Esophagus (tissue), 2 donors: ENCODE measurements around the gene WNK2. TPM values are rescaled to one million over a fixed set of nuclear protein-coding genes. Genes with fewer than 3 reads are reported as not detected.
"Not testable (repeated sequence)": the region's sequence is repeated elsewhere in the genome, so short reads cannot be mapped to it uniquely, and the experiment has no call there.

ENCODE experiments used
- H3K27ac ChIP-seq, 2 donors: one replicate each; pipeline ENCODE4 v1.5.1; 2013; ENCODE audit warnings: low read depth in 2 of 2, mild to moderate bottlenecking in 2 of 2, inconsistent platforms in 1 of 2, low read length in 1 of 2, moderate library complexity in 1 of 2
- H3K27me3 ChIP-seq, 2 donors: one replicate each; pipeline ENCODE4 v1.6.1; 2013; ENCODE audit warnings: low read length in 2 of 2, control low read depth in 1 of 2, mild to moderate bottlenecking in 1 of 2; ENCODE audit not compliant: insufficient read depth in 2 of 2, control insufficient read depth in 1 of 2
- H3K36me3 ChIP-seq, 2 donors: one replicate each; pipeline ENCODE4 v1.6.1; 2013; ENCODE audit warnings: low read length in 1 of 2; ENCODE audit not compliant: control insufficient read depth in 2 of 2, insufficient read depth in 2 of 2
- H3K4me1 ChIP-seq, 2 donors: one replicate each; pipeline ENCODE4 v1.6.1; 2013; ENCODE audit warnings: low read length in 1 of 2; ENCODE audit not compliant: control insufficient read depth in 2 of 2, insufficient read depth in 2 of 2
- H3K4me3 ChIP-seq, 2 donors: one replicate each; pipeline ENCODE4 v1.5.1; 2013; ENCODE audit warnings: low read length in 2 of 2, mild to moderate bottlenecking in 2 of 2, low read depth in 1 of 2, moderate library complexity in 1 of 2
- H3K9me3 ChIP-seq, 2 donors: one replicate each; pipeline ENCODE4 v1.6.1; 2013; ENCODE audit warnings: mild to moderate bottlenecking in 2 of 2, low read depth in 1 of 2, low read length in 1 of 2, moderate library complexity in 1 of 2; ENCODE audit not compliant: control insufficient read depth in 2 of 2, insufficient read depth in 1 of 2
- WGBS, 2 donors: extraction: QIAGEN DNeasy Blood & Tissue Kit; methylation state at CpG; one replicate each; pipeline ENCODE4 v1.1.7; 2013; 5-methylcytosine and 5-hydroxymethylcytosine counted together
- polyA plus RNA-seq, 2 donors: library from polyadenylated mRNA; stranded (reverse); fragments of 200-250 nt; gene quantifications; one replicate each; pipeline ENCODE4 v1.2.3, GENCODE V29; 2013
- donor health status: healthy with polysubstance abuse.
- donor health status: Bipolar disorder and iron deficiency.

WNK2 gene
- polyA plus RNA-seq, 2 donors = 2.1 to 3.4 TPM

DNA sequence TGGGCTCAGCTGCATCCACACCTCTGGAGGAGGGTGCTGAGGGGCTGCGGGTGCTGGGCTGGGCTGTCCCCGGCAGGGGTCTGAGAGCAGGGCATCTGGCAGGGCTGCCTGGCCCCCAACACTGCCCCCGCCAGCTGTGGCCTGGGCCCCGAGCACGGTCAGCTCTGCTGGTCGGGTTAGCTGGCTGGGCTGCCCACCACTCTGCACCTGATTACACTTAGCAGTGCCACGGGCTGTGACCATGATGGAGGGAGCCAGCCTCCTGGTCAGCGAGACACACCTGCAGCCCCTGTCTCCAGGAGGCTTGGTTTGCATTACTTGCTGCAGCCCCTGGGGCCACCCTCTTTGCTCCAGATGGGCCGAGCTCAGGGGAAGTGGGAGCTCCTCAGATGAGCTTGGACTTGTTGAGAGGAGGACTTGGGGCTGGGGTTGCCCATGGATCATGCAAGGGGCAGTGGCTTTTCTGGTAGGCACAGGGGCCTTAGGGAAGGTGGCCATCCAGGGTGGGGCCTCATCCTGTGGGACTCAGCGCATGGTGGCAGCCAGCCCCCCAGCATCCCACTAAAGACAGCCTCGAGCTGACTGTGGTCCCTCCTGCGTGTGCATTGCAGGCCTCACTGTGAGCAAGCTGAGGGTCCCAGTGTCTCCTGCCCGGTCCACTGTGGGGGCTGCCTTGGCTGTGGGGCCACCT, 135.5 kb downstream of the WNK2 start:
- H3K4me1 ChIP-seq = no peaks in the 10 kb centered on the region
- no peaks in the 10 kb centered on the region for H3K27me3 ChIP-seq
- H3K4me3 ChIP-seq = no peak overlapping the region
- H3K27ac ChIP-seq = no peak overlapping the region
- no peaks in the 10 kb centered on the region for H3K36me3 ChIP-seq
- WGBS, 2 donors = 94% methylated on average over 13 of the region's 13 CpGs
- no peaks in the 10 kb centered on the region for H3K9me3 ChIP-seq

DNA sequence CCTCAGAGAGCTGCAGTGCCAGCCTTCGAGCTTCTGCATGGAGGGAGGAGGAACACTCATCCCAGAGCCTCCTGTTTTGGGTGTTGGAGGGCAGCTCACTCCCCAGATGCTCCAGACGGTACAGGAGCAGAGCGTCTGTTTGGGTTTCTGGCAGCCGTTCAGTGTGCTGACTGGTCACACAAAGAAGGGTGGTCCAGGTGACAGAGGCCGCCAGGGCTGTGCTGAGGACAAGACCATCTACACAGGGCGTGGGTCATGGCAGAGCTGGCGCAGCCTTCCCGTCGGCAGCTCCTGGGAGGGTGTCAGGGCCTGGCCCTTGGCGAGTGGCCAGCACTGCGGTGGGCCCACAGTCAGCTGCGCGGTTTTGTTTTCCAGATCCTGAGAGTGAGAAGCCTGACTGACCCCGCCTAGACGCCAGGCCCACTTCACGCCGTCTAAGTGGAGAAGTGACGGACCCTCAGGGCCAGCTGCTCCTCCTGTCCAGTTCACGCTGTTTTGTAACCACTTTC, 136.1 kb downstream of the WNK2 start:
- H3K36me3 ChIP-seq = no peaks in the 10 kb centered on the region
- no peaks in the 10 kb centered on the region for H3K27me3 ChIP-seq
- no peaks in the 10 kb centered on the region for H3K4me1 ChIP-seq
- 76 to 79% methylated on average over 19 of the region's 19 CpGs for WGBS, 2 donors
- no peaks in the 10 kb centered on the region for H3K9me3 ChIP-seq
- H3K27ac ChIP-seq = no peak overlapping the region
- H3K4me3 ChIP-seq = no peak overlapping the region

DNA sequence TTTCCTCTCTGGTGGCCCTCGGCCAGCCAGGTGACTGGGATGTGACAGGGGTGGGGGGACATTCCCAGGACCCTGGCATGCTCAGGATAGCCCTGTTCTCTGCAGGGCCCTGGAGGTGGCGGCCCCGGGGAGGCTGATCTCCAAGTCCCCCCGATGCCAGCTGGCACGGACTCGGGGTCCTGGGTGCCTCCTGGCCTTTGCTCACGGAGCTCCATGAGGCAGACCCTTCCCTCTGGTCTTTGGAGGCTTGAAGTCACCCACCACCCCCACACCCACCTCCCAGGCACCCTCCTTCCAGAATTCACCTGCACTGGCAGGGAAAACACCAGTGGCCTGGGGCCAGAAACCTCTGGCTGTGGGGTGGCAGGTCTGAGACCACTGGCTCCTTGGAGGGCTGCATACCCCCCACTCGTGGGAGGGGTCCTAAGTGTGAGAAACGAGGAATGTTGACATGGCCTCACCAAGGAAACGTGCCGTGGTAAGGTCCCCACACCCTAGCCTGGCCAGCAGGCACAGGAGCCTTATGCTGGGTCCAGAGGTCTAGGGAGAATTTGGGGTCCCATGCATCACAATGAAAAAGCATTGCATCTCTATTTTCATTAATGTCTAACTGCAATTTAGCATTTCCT, 136.8 kb downstream of the WNK2 start:
- Histone ChIP-seq H3K36me3 (no peaks in the 10 kb centered on the region), H3K27ac (no peak overlapping the region), H3K4me3 (no peak overlapping the region), H3K4me1 (no peaks in the 10 kb centered on the region), H3K9me3 (no peaks in the 10 kb centered on the region), H3K27me3 (no peaks in the 10 kb centered on the region)
- 84 to 87% methylated on average over 11 of the region's 11 CpGs for WGBS, 2 donors

DNA sequence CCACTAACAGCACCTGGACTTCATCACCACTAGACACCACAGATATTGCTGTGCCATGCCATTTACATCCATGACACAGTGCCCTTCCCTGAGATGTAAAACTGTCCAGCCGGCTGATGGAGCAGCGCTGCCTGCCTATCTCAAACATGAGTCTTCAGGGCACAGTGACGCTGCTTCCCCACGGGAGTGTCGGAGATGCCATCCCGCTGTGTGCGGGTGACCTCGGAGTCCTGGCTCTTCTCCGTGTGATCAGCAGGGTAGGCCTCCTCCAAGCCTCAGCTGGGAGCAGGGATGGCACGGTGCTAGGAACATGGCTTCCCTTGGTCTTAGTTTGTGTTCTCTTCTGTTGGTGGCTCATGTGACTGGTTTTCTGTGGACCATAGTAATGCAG, 137.3 kb downstream of the WNK2 start:
- H3K27ac ChIP-seq = no peak overlapping the region
- no peaks in the 10 kb centered on the region for H3K9me3 ChIP-seq
- H3K27me3 ChIP-seq = no peaks in the 10 kb centered on the region
- no peaks in the 10 kb centered on the region for H3K36me3 ChIP-seq
- WGBS, 2 donors = 91 to 94% methylated on average over 10 of the region's 10 CpGs
- no peaks in the 10 kb centered on the region for H3K4me1 ChIP-seq
- no peak overlapping the region for H3K4me3 ChIP-seq

DNA sequence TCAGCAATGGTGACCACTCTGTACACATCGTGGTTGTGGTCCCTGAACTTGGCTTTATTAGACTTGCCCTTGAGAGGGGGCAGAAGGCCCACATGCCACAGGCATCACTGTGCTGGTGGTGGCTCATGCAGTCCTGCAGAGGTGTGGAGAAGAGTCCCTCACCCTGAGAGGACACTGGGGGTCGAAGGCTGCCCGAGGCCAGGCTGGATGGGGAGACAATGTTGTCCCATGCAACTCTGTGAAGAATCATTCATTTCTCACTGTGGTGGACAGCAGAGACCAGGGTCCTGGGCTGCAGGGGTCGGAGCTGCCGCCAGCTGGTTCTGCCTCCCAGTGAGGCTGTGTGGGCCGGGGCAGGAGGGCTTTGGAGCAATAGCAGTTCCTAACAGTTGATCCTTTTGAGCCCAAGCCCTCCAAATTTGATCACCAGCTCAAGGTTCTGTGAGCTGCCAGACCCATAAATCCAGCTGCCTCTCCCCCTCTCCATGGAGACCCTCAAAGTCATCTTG, 139.6 kb downstream of the WNK2 start:
- H3K4me1 ChIP-seq, H3K36me3 ChIP-seq, H3K27me3 ChIP-seq, H3K27ac ChIP-seq, H3K9me3 ChIP-seq, H3K4me3 ChIP-seq: not testable (repeated sequence)
- 87 to 94% methylated on average over 6 of the region's 6 CpGs for WGBS, 2 donors

DNA sequence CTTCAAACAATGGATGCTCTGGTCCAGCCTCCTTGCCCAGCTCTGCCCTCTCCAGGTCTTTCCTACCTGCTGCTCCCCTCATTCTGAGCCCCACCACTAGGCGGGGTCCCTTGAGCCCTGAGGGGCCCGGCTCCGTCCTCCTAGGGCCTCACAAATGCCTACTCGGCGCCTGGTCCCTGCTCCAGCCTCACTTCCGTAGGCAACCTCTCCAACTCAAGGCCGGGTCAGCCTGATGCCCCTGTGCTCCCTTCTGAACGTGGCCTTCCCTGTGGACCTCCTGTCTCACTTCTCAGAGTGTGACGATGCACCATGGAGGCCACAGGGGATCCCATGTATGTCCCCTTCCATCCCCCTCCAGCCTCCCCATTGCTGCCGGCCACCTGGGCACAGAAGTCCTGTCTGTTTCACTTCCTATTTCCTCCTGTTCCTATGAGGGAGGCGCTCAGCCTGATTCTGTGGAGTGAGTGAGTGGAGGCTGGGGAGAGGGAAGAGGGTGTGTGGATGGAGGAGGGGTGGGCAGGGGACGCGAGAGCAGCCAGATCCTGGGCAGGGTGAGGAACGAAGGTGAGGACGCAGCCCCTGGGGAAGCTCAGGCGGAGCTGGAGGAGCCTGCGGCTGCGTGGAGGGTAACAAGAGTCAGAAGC, 140.4 kb downstream of the WNK2 start:
- H3K27ac ChIP-seq = no peak overlapping the region
- WGBS, 2 donors = 73 to 76% methylated on average over 18 of the region's 18 CpGs
- no peaks in the 10 kb centered on the region for H3K36me3 ChIP-seq
- H3K27me3 ChIP-seq = no peaks in the 10 kb centered on the region
- H3K9me3 ChIP-seq = no peaks in the 10 kb centered on the region
- H3K4me3 ChIP-seq = no peak overlapping the region
- H3K4me1 ChIP-seq = no peaks in the 10 kb centered on the region

DNA sequence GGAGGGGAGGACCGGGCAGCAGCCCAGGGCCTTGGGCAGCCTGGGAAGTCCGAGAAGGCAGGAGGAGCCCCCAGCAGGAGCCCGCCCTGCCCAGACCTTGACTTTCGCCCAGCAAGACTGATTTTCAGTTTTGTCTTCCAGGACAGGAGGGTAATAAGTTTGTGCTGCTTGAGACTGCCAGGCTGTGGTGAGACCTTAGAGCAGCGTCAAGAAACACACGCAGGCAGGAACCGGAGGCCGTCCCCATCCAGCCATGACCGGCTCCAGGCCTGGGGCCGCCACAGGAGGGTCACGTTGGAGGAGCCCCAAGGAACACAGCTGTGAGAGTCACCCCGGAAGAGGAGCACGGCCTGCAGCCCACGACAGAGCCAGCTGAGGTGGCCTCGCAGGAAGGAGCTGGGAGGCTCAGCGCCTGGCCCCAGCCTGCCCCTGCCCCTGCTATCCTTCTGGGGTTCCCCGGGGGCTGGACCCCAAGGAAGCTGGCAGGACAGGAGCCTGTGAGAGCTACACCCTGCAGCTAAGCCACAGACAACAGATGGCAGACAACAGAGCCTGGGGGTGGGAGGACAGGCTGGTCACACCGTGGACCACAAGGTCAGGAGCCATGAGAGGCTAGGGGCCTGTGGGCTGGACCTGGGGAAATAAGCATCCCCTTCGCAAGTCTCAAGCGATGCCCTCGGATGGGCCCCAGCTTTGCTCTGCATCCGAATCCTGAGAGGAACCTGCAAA, 141.5 kb downstream of the WNK2 start:
- H3K36me3 ChIP-seq = no peaks in the 10 kb centered on the region
- no peak overlapping the region for H3K4me3 ChIP-seq
- H3K27me3 ChIP-seq = no peaks in the 10 kb centered on the region
- H3K27ac ChIP-seq = no peak overlapping the region
- H3K9me3 ChIP-seq = no peaks in the 10 kb centered on the region
- 88 to 91% methylated on average over 22 of the region's 22 CpGs for WGBS, 2 donors
- H3K4me1 ChIP-seq = no peaks in the 10 kb centered on the region

DNA sequence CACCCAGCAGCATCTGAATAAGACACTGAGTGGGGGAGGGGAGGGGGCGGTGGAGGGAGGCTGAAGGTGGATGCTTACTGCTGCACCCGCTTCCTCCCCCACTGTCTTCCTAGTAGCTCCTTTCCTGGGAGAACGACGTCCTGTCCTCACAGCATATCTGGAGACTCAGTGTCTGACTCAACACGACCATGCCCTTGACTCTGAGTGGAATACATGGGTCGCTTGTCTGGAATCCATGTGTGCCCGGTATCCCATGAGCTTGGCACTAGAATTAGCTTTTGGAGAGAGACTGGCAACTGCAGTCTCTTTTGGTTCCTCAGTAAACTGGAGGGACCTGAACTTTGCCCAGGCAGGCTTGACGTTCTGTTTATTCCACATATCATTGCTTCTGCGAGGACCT, 142.1 kb downstream of the WNK2 start:
- Histone ChIP-seq H3K27ac (no peak overlapping the region), H3K4me3 (no peak overlapping the region), H3K4me1 (no peaks in the 10 kb centered on the region), H3K27me3 (no peaks in the 10 kb centered on the region), H3K9me3 (no peaks in the 10 kb centered on the region), H3K36me3 (no peaks in the 10 kb centered on the region)
- WGBS, 2 donors = 81 to 84% methylated on average over 9 of the region's 9 CpGs

DNA sequence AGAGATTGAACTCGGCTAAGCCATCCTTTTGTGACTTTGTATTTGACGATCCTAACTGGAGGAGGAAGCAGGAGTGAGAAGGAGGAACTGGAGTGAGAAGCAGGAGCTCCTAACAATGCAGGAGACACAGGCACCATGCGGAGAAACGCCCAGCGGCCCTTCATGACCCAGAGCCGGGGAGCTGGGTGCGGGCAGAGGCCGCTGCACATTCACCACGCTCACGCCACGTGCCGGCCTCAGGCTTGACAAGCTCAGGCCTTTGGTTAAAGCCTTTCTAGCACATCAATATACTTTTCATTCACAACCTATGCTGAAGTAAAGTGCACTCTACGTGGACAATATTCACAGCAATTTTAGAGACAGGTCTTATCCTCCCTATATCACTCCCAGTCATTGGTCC, 142.7 kb downstream of the WNK2 start:
- H3K27ac ChIP-seq = no peak overlapping the region
- H3K36me3 ChIP-seq = no peaks in the 10 kb centered on the region
- H3K9me3 ChIP-seq = no peaks in the 10 kb centered on the region
- no peak overlapping the region for H3K4me3 ChIP-seq
- no peaks in the 10 kb centered on the region for H3K4me1 ChIP-seq
- WGBS, 2 donors = 90 to 91% methylated on average over 13 of the region's 13 CpGs
- no peaks in the 10 kb centered on the region for H3K27me3 ChIP-seq
